ENCODE measurements around the gene PDE4B.

GRCh38 chr1:66359815-66360214 is 567.1 kb downstream of the PDE4B start:
- TF ChIP-seq EZH2 (IDR thresholded peaks at IDR 0.05; ENCODE audit: borderline replicate concordance, control insufficient read depth, low read depth, low read length) (no peak), POLR2A (IDR thresholded peaks at IDR 0.05; ENCODE audit: low read depth, low read length) (no peak), ESRRA (IDR thresholded peaks at IDR 0.05; ENCODE audit: low read length) (no peak), CREM (IDR thresholded peaks at IDR 0.05; ENCODE audit: low read depth) (no peak), CHD2 (IDR thresholded peaks at IDR 0.05; ENCODE audit: borderline replicate concordance, low read depth, low read length) (no peak)

Data from GM12878 (cell line).